Cardiac muscle cell (in vitro differentiated cells and primary cell): ENCODE measurements around the gene TGFB1. TPM values are rescaled to one million over a fixed set of nuclear protein-coding genes. Genes with fewer than 3 reads are reported as not detected.
"Not testable (repeated sequence)": the region's sequence is repeated elsewhere in the genome, so short reads cannot be mapped to it uniquely, and the experiment has no call there.

Experiments used
- DNase-seq, 2 donors: peaks; one replicate each; pipeline versions ENCODE4 v3.0.0 to v3.0.0-alpha.2; 2010 to 2017; ENCODE audit warnings: low read depth in 1 of 2, low spot score in 1 of 2
- H3K27ac ChIP-seq: fragments of 200-600 bp; sonication (generic); 2 replicates; pipeline ENCODE4 v1.5.1; 2016
- H3K27me3 ChIP-seq: fragments of 200-600 bp; sonication (generic); 2 replicates; pipeline ENCODE4 v1.6.0; 2016; ENCODE audit warnings: control low read depth
- H3K36me3 ChIP-seq: fragments of 200-600 bp; sonication (generic); 2 replicates; pipeline ENCODE4 v1.5.1; 2016; ENCODE audit warnings: control low read depth
- H3K4me1 ChIP-seq: fragments of 200-600 bp; sonication (generic); 2 replicates; pipeline ENCODE4 v1.8.1; 2017; ENCODE audit warnings: low read depth, mild to moderate bottlenecking, mixed run types
- H3K4me3 ChIP-seq: fragments of 200-600 bp; sonication (generic); 2 replicates; pipeline ENCODE4 v1.5.1; 2016; ENCODE audit warnings: mild to moderate bottlenecking
- H3K9me3 ChIP-seq: fragments of 200-600 bp; sonication (generic); 2 replicates; pipeline ENCODE4 v1.5.1; 2017; ENCODE audit warnings: low read depth, mild to moderate bottlenecking, control low read depth
- polyA plus RNA-seq: library from polyadenylated mRNA; unstranded; fragments of >200 nt; fragmentation: Nextera tagmentation; extraction: Ambion mirVana; gene quantifications from 2 replicates; pipeline ENCODE4 v1.2.1, GENCODE V29; 2016
- total RNA-seq: library from RNA; depleted of rRNA; stranded (reverse); fragments of >200 nt; gene quantifications from 2 replicates; pipeline ENCODE4 v1.2.3, GENCODE V29; 2016
- TF ChIP-seq, protein P1 (sequence below): IDR thresholded peaks from 2 replicates; pipeline ENCODE4 v1.5.1; 2012; ENCODE audit warnings: low read depth, mild to moderate bottlenecking, low read length

TGFB1 gene
- total and polyA plus RNA-seq, 2 experiments from 2014 or later, result 32.6 to 34.8 TPM

DNA sequence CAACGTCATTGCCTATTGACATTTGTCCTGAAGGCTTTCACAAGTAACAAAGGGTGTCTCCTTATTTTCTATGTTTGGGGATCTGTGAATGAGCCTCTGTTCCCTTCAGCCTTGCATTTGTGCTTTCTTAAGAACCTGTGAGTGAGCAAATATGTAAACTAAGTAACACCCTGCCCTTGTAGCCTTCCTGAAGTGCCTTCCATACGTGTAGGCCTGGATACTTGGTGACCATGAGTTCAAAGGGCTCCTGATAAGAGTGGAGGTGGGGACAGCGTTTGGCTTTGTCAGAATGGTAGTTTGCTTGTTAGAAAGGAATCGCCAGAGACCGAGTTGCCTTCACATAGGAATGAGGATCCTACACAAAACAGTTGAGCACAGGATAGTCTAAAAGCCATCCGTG is 58.2 kb downstream of the TGFB1 start:
- TF ChIP-seq, protein P1, sequence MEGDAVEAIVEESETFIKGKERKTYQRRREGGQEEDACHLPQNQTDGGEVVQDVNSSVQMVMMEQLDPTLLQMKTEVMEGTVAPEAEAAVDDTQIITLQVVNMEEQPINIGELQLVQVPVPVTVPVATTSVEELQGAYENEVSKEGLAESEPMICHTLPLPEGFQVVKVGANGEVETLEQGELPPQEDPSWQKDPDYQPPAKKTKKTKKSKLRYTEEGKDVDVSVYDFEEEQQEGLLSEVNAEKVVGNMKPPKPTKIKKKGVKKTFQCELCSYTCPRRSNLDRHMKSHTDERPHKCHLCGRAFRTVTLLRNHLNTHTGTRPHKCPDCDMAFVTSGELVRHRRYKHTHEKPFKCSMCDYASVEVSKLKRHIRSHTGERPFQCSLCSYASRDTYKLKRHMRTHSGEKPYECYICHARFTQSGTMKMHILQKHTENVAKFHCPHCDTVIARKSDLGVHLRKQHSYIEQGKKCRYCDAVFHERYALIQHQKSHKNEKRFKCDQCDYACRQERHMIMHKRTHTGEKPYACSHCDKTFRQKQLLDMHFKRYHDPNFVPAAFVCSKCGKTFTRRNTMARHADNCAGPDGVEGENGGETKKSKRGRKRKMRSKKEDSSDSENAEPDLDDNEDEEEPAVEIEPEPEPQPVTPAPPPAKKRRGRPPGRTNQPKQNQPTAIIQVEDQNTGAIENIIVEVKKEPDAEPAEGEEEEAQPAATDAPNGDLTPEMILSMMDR, result no peak
- H3K36me3 ChIP-seq, result peaks cover 56% of the 10 kb centered on the region
- H3K27ac ChIP-seq, result peak overlapping the region; percentile 93

DNA sequence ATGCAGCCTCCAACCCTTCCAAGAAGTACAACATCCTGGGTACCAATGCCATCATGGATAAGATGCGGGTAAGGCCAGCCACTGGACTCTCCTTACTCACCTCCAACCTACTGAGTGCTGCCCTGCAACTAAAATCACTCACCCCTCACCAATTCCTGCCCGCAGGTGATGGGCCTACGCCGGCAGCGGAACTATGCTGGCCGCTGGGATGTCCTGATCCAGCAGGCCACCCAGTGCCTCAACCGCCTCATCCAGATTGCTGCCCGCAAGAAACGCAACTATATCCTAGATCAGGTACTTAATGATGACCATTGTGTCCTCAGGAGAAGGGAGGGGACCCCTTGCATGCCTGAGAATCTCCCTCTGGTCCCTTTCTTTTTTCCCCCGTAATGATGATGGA is 59.3 kb downstream of the TGFB1 start:
- Histone ChIP-seq H3K36me3 (peaks cover 64% of the 10 kb centered on the region), H3K9me3 (no peaks in the 10 kb centered on the region), H3K27ac (peak overlapping the region; percentile 93), H3K4me1 (peaks cover 41% of the 10 kb centered on the region), H3K4me3 (no peak overlapping the region), H3K27me3 (no peaks in the 10 kb centered on the region)
- DNase-seq, result no peak
- TF ChIP-seq, protein P1, result no peak

More for the DNA sequence above, 58.2 kb downstream of the TGFB1 start:
- no peak overlapping the region for H3K4me3 ChIP-seq
- no peaks in the 10 kb centered on the region for H3K27me3 ChIP-seq
- DNase-seq, result peak in 1 of 2 donors; percentile 28
- H3K9me3 ChIP-seq, result no peaks in the 10 kb centered on the region
- H3K4me1 ChIP-seq, result peaks cover 52% of the 10 kb centered on the region

DNA sequence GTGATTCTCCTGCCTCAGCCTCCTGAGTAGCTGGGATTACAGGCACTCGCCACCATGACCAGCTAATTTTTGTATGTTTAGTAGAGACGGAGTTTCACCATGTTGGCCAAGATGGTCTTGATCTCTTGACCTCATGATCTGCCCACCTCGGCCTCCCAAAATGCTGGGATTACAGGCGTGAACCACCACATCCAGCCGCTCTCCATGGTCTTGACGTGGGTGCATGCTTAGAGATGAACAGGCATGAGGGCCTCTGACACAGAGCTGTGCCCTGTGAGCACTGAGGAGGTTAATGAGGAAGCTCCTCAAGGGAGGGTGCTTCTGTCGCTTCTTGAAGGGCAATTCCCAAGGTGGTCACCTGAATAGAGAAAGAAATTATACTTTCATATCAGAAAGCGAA is 63.9 kb downstream of the TGFB1 start:
- H3K27me3 ChIP-seq, H3K4me1 ChIP-seq, H3K9me3 ChIP-seq, DNase-seq, H3K4me3 ChIP-seq: not testable (repeated sequence)
- Histone ChIP-seq H3K27ac (peak overlapping the region; percentile 28), H3K36me3 (peaks cover 69% of the 10 kb centered on the region)

DNA sequence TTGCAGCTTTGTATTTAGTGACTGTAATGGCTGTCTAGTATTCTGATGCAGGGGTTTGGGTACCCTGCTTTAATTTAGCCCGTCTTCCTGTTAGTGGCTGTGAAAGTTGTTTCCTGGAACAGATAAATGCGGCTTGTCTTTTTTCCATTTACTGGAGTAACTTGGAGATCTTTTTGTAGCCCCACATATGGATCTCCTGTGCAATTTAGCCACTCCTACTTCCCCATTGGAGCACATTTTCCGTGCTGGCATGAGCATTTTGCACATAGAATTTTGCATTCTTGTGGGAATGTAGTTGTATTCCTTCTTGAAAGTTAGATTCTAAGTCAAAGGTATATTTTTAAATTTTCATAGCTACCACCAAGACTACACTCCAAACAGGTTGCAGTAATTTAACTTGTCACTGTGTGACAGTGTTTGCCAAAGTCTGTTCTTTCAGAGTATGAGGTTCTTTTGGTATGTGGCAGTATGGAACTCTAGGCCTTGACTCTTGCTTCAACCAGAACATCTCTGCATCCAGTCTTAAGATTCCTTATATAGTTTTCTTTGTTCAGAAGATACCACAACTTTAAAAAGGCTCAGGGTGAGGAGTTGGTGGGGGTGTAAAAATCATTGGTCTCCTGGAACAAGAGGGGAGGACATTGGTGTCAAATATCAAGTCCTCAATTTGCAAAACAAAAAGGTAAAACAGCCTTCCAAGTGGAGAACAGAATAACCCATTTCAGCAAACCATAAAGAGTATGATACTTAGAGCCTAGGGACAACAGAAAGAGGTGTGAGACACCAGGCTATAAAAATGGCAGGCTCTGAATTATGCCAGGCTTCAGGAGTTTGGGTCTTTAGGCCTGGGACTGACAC is 64.8 kb downstream of the TGFB1 start:
- no peak for DNase-seq
- peak overlapping the region; percentile 64 for H3K27ac ChIP-seq
- H3K27me3 ChIP-seq, result no peaks in the 10 kb centered on the region
- no peaks in the 10 kb centered on the region for H3K9me3 ChIP-seq
- H3K4me3 ChIP-seq, result no peak overlapping the region
- no peaks in the 10 kb centered on the region for H3K4me1 ChIP-seq
- H3K36me3 ChIP-seq, result peaks cover 67% of the 10 kb centered on the region
- TF ChIP-seq, protein P1, result no peak

Other genes with a start within 250 kb of the TGFB1 start
- gene CYP2F1, start 239.5 kb downstream of the TGFB1 start, total RNA-seq, result not detected in 2 replicates
- not detected in 2 replicates for gene CYP2F1, start 239.5 kb downstream of the TGFB1 start, polyA plus RNA-seq
- gene CYP2S1, start 160.7 kb downstream of the TGFB1 start, total RNA-seq, result 1.7 and 1.8 TPM in 2 replicates
- 0.60 and 2.3 TPM in 2 replicates for gene CYP2S1, start 160.7 kb downstream of the TGFB1 start, polyA plus RNA-seq
- gene AXL, start 134.7 kb downstream of the TGFB1 start, total RNA-seq, result 62.7 and 68.5 TPM in 2 replicates
- gene AXL, start 134.7 kb downstream of the TGFB1 start, polyA plus RNA-seq, result 16.6 and 26.2 TPM in 2 replicates
- gene HNRNPUL1, start 89.5 kb downstream of the TGFB1 start, total RNA-seq, result 159 and 195 TPM in 2 replicates
- 148 and 216 TPM in 2 replicates for gene HNRNPUL1, start 89.5 kb downstream of the TGFB1 start, polyA plus RNA-seq
- gene CCDC97, start 43.8 kb downstream of the TGFB1 start, total RNA-seq, result 24.6 and 25.2 TPM in 2 replicates
- gene CCDC97, start 43.8 kb downstream of the TGFB1 start, polyA plus RNA-seq, result 29.7 and 32.4 TPM in 2 replicates
- 5.3 and 7.8 TPM in 2 replicates for gene B9D2, start 10.2 kb upstream of the TGFB1 start, total RNA-seq
- 10.8 and 10.9 TPM in 2 replicates for gene B9D2, start 10.2 kb upstream of the TGFB1 start, polyA plus RNA-seq
- gene TMEM91, start 22.6 kb upstream of the TGFB1 start, total RNA-seq, result 16.8 and 21.8 TPM in 2 replicates
- 14.5 and 18.1 TPM in 2 replicates for gene TMEM91, start 22.6 kb upstream of the TGFB1 start, polyA plus RNA-seq
- gene EXOSC5, start 43.4 kb upstream of the TGFB1 start, total RNA-seq, result 24.5 and 31.4 TPM in 2 replicates
- gene EXOSC5, start 43.4 kb upstream of the TGFB1 start, polyA plus RNA-seq, result 40.6 and 53.0 TPM in 2 replicates
- gene BCKDHA, start 43.9 kb upstream of the TGFB1 start, total RNA-seq, result 127 and 166 TPM in 2 replicates
- gene BCKDHA, start 43.9 kb upstream of the TGFB1 start, polyA plus RNA-seq, result 151 and 200 TPM in 2 replicates
- gene B3GNT8, start 73.5 kb upstream of the TGFB1 start, total RNA-seq, result 4.9 and 6.8 TPM in 2 replicates
- gene B3GNT8, start 73.5 kb upstream of the TGFB1 start, polyA plus RNA-seq, result 4.8 and 5.9 TPM in 2 replicates
- gene DMAC2, start 86.0 kb upstream of the TGFB1 start, total RNA-seq, result 78.5 and 110 TPM in 2 replicates
- gene DMAC2, start 86.0 kb upstream of the TGFB1 start, polyA plus RNA-seq, result 126 and 137 TPM in 2 replicates
- not detected in 2 replicates for gene ERICH4, start 89.2 kb upstream of the TGFB1 start, total RNA-seq
- gene ERICH4, start 89.2 kb upstream of the TGFB1 start, polyA plus RNA-seq, result not detected in 2 replicates
- 2.8 and 4.4 TPM in 2 replicates for gene CEACAM21, start 222.2 kb upstream of the TGFB1 start, total RNA-seq
- 2.2 and 5.0 TPM in 2 replicates for gene CEACAM21, start 222.2 kb upstream of the TGFB1 start, polyA plus RNA-seq